Pancreas (tissue), 10 donors: ENCODE measurements around the gene KBTBD7. TPM values are rescaled to one million over a fixed set of nuclear protein-coding genes. Genes with fewer than 3 reads are reported as not detected.

Experiments used
- ATAC-seq, 4 donors: fragments of 200-7000 bp; cut with Tn5 transposase; one replicate each; pipeline versions ENCODE4 v1.8.0 to v1.9.1; 2020; ENCODE audit warnings: mild to moderate bottlenecking in 4 of 4, moderate library complexity in 4 of 4
- DNase-seq, 6 donors: peaks; one replicate each; pipeline ENCODE4 v3.0.0-alpha.2; 2020
- FAIRE-seq: peaks from 2 replicates; lab custom pipeline; 2012; peaks lifted over from hg19 to GRCh38; lab: Jason Lieb, UNC
- H3K27ac ChIP-seq, 4 donors: fragments of 200-600 bp; sonication (generic); 1 replicate in 3 of 4; 2 replicates in 1 of 4; pipeline versions ENCODE4 v1.5.0 to v1.8.0; 2020
- H3K27me3 ChIP-seq, 4 donors: fragments of 200-600 bp; one replicate each; pipeline ENCODE4 v1.8.0; 2021
- H3K36me3 ChIP-seq, 3 donors: fragments of 200-600 bp; sonication (generic) in 1 of 3; one replicate each; pipeline versions ENCODE4 v1.5.0 to v1.8.0; 2020 to 2021
- H3K4me1 ChIP-seq, 3 donors: fragments of 200-600 bp; one replicate each; pipeline ENCODE4 v1.8.0; 2021
- H3K4me3 ChIP-seq, 4 donors: fragments of 200-600 bp; sonication (generic) in 2 of 4; one replicate each; pipeline versions ENCODE4 v1.5.0 to v1.8.0; 2020 to 2021
- H3K9me3 ChIP-seq, 4 donors: fragments of 200-600 bp; one replicate each; pipeline ENCODE4 v1.8.0; 2021
- CTCF ChIP-seq, 4 donors: fragments of 200-600 bp; sonication (generic) in 3 of 4; IDR thresholded peaks; one replicate each; pipeline versions ENCODE4 v1.5.0 to v1.8.0; 2021; ENCODE audit warnings: antibody characterized with exemption in 4 of 4
- WGBS, 2 donors: extraction: QIAGEN DNeasy Blood & Tissue Kit; methylation state at CpG; one replicate each; pipeline ENCODE4 v1.1.7; 2013; 5-methylcytosine and 5-hydroxymethylcytosine counted together
- intact Hi-C, 3 donors: fragments of 100-400 bp; cut with DNase I; formaldehyde crosslinking; loops; one replicate each; pipeline versions ENCODE4 v1.11.1 to v1.14.2; 2022
- polyA plus RNA-seq, 2 donors: library from polyadenylated mRNA; stranded (reverse); fragments of 200-250 nt; gene quantifications; one replicate each; pipeline ENCODE4 v1.2.3, GENCODE V29; 2013
- total RNA-seq, 6 donors: library from RNA; stranded (reverse); fragmentation: NEBNext Ultra II Directional in 4 of 6; extraction: Animal tissue kit (Norgen Biotek cat#: 25700) in 4 of 6; gene quantifications; one replicate each; pipeline versions ENCODE4 v1.2.1 to v1.2.4, GENCODE V29; 2021 to 2023
- donor health status: healthy with polysubstance abuse.
- donor health status: DM: no; HTN: no; CAD: no; lungs with moderate emphysema.
- donor health status: DM: no; HTN: no; CAD: no.
- donor health status: control.
- donor health status: control.
- donor health status: Bipolar disorder and iron deficiency.
- donor health status: DM: yes; HTN: yes; CAD: no.
- donor health status: DM: no; HTN: no; CAD: no.
- donor health status: DM: no; HTN: no; CAD: no.
- donor health status: DM: yes; HTN: yes; CAD: no.

KBTBD7 gene
- total and polyA plus RNA-seq, 8 donors: 1.9 to 5.9 (median 3.4) TPM

- FAIRE-seq (no peak), ATAC-seq (no peak), DNase-seq (no peak)
- Histone ChIP-seq H3K36me3 (no peaks in the 10 kb centered on the region), H3K27me3 (no peaks in the 10 kb centered on the region), H3K27ac (no peak overlapping the region), H3K9me3 (no peaks in the 10 kb centered on the region), H3K4me3 (no peak overlapping the region), H3K4me1 (peaks cover 6 to 21% (median 18%) of the 10 kb centered on the region in 3 donors)
- intact Hi-C loops: no loop called here
- no peak for TF ChIP-seq CTCF (IDR thresholded peaks at IDR 0.05)
- WGBS, 2 donors: 89 to 93% methylated on average over 6 of the region's 6 CpGs
These were observed 5.8 kb downstream of the KBTBD7 start for GRCh38 chr13:41188584-41188983.

GRCh38 chr13:41186481-41186880 lies 7.9 kb downstream of the KBTBD7 start:
- H3K27me3 ChIP-seq: no peaks in the 10 kb centered on the region
- DNase-seq (no peak), FAIRE-seq (no peak), ATAC-seq (no peak)
- no peak overlapping the region for H3K27ac ChIP-seq
- TF ChIP-seq CTCF (IDR thresholded peaks at IDR 0.05): no peak
- no peaks in the 10 kb centered on the region for H3K9me3 ChIP-seq
- H3K36me3 ChIP-seq: no peaks in the 10 kb centered on the region
- H3K4me1 ChIP-seq: peaks cover 0 to 8% (median 7%) of the 10 kb centered on the region in 3 donors
- WGBS, 2 donors: 78 to 94% methylated on average over 3 of the region's 3 CpGs
- H3K4me3 ChIP-seq: no peak overlapping the region
- intact Hi-C loops: no loop called here

GRCh38 chr13:41182231-41182630 lies 12.1 kb downstream of the KBTBD7 start:
- FAIRE-seq: no peak

GRCh38 chr13:41179593-41180250 lies 14.6 kb downstream of the KBTBD7 start:
- ATAC-seq (no peak), DNase-seq (no peak), FAIRE-seq (no peak)
- WGBS, 2 donors: 89 to 94% methylated on average over 4 of the region's 4 CpGs
- Histone ChIP-seq H3K4me1 (no peaks in the 10 kb centered on the region), H3K27ac (no peak overlapping the region), H3K27me3 (no peaks in the 10 kb centered on the region), H3K4me3 (no peak overlapping the region), H3K36me3 (no peaks in the 10 kb centered on the region), H3K9me3 (no peaks in the 10 kb centered on the region)
- intact Hi-C loops: no loop called here
- TF ChIP-seq CTCF (IDR thresholded peaks at IDR 0.05): no peak

More at GRCh38 chr13:41182231-41182630, 12.1 kb downstream of the KBTBD7 start:
- TF ChIP-seq CTCF (IDR thresholded peaks at IDR 0.05): no peak
- Histone ChIP-seq H3K27me3 (no peaks in the 10 kb centered on the region), H3K4me1 (no peaks in the 10 kb centered on the region), H3K36me3 (no peaks in the 10 kb centered on the region), H3K27ac (no peak overlapping the region), H3K9me3 (no peaks in the 10 kb centered on the region), H3K4me3 (no peak overlapping the region)
- DNase-seq: no peak
- ATAC-seq: no peak
- intact Hi-C loops: no loop called here

GRCh38 chr13:41178040-41178439 lies 16.3 kb downstream of the KBTBD7 start:
- intact Hi-C loops: no loop called here
- Histone ChIP-seq H3K4me1 (no peaks in the 10 kb centered on the region), H3K27me3 (no peaks in the 10 kb centered on the region), H3K27ac (no peak overlapping the region), H3K4me3 (no peak overlapping the region), H3K9me3 (no peaks in the 10 kb centered on the region), H3K36me3 (no peaks in the 10 kb centered on the region)
- WGBS, 2 donors: 83 to 86% methylated on average over 7 of the region's 7 CpGs
- TF ChIP-seq CTCF (IDR thresholded peaks at IDR 0.05): no peak
- ATAC-seq: no peak
- FAIRE-seq: no peak
- DNase-seq: no peak
